ENCODE measurements around the gene ZNF331.
"Not testable (repeated sequence)": the region's sequence is repeated elsewhere in the genome, so short reads cannot be mapped to it uniquely, and the experiment has no call there.

DNA sequence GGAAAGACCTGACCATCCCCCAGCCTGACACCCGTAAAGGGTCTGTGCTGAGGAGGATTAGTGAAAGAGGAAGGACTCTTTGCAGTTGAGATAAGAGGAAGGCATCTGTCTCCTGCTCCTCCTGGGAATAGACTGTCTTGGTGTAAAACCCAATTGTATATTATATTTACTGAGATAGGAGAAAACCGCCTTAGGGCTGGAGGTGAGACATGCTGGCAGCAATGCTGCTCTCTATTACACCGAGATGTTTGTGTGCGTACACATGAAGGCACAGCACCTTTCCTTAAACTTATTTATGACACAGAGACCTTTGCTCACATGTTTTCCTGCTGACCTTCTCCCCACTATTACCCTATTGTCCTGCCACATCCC is 39.9 kb upstream of the ZNF331 start:
- TF ChIP-seq, protein P1, sequence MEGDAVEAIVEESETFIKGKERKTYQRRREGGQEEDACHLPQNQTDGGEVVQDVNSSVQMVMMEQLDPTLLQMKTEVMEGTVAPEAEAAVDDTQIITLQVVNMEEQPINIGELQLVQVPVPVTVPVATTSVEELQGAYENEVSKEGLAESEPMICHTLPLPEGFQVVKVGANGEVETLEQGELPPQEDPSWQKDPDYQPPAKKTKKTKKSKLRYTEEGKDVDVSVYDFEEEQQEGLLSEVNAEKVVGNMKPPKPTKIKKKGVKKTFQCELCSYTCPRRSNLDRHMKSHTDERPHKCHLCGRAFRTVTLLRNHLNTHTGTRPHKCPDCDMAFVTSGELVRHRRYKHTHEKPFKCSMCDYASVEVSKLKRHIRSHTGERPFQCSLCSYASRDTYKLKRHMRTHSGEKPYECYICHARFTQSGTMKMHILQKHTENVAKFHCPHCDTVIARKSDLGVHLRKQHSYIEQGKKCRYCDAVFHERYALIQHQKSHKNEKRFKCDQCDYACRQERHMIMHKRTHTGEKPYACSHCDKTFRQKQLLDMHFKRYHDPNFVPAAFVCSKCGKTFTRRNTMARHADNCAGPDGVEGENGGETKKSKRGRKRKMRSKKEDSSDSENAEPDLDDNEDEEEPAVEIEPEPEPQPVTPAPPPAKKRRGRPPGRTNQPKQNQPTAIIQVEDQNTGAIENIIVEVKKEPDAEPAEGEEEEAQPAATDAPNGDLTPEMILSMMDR (IDR thresholded peaks at IDR 0.05): not testable (repeated sequence)
- not testable (repeated sequence) for TF ChIP-seq POLR2AphosphoS5, POLR2A, EP300 (IDR thresholded peaks at IDR 0.05)

Measured in sigmoid colon (tissue), 4 donors.